Endothelial cell of umbilical vein (primary cell): ENCODE measurements around the gene CPED1.

ENCODE experiments used
- CTCF ChIP-seq, 2 donors: IDR thresholded peaks; 1 replicate in 1 of 2; 2 replicates in 1 of 2; pipeline ENCODE4 v1.5.1; 2011; ENCODE audit warnings: low read length in 2 of 2, mild to moderate bottlenecking in 2 of 2, moderate library complexity in 2 of 2, control low read depth in 1 of 2, inconsistent platforms in 1 of 2, low read depth in 1 of 2; ENCODE audit not compliant: insufficient read depth in 1 of 2; ENCODE audit errors: extremely low read depth in 1 of 2
- EZH2 ChIP-seq: IDR thresholded peaks from 2 replicates; pipeline ENCODE4 v1.6.1; 2012; ENCODE audit warnings: borderline replicate concordance, low read depth, mild to moderate bottlenecking, moderate library complexity, low read length, inconsistent platforms; ENCODE audit not compliant: severe bottlenecking
- JUN ChIP-seq: IDR thresholded peaks from 2 replicates; pipeline ENCODE4 v1.6.1; 2011; ENCODE audit warnings: borderline replicate concordance, low read depth; ENCODE audit not compliant: insufficient read length, insufficient read depth
- MAX ChIP-seq: IDR thresholded peaks from 2 replicates; pipeline ENCODE4 v1.6.1; 2011; ENCODE audit not compliant: insufficient read depth, insufficient read length
- POLR2A ChIP-seq: IDR thresholded peaks from 2 replicates; pipeline ENCODE4 v1.6.1; 2012; ENCODE audit warnings: low read depth, mild to moderate bottlenecking, control low read depth, low read length
- POLR2AphosphoS5 ChIP-seq: IDR thresholded peaks from 2 replicates; pipeline ENCODE4 v1.6.1; 2012; ENCODE audit warnings: low read depth, mild to moderate bottlenecking, control low read depth, low read length, moderate library complexity; ENCODE audit not compliant: insufficient read depth

- TF ChIP-seq CTCF (IDR thresholded peaks at IDR 0.05; ENCODE audit: extremely low read depth in 1 of 2, insufficient read depth in 1 of 2, low read depth in 1 of 2, low read length in 2 of 2) (no peak), EZH2 (no peak), POLR2AphosphoS5 (no peak), MAX (no peak), POLR2A (no peak), JUN (no peak)
Measured at GRCh38 chr7:121167971-121168370, 179.5 kb downstream of the CPED1 start.
